GM20431 (cell line): ENCODE data around the gene PIAS2.
"Not testable (repeated sequence)": the region's sequence is repeated elsewhere in the genome, so short reads cannot be mapped to it uniquely, and the experiment has no call there.

Source experiments
- in situ Hi-C: fragments of 300-500 bp; cut with MseI, MboI; formaldehyde crosslinking; loops from one replicate; pipeline ENCODE4 v1.15.0; 2020; ENCODE audit warnings: low sequenced_read_pairs; ENCODE audit not compliant: unreplicated experiment

The PIAS2 gene

GRCh38 chr18:46843372-46843771, 73.9 kb downstream of the PIAS2 start:
- in situ Hi-C loops = no loop called here

- in situ Hi-C loops = no loop called here
Measured at GRCh38 chr18:46842583-46842982, 74.7 kb downstream of the PIAS2 start.

GRCh38 chr18:46833899-46834298, 83.4 kb downstream of the PIAS2 start:
- in situ Hi-C loops = no loop called here

GRCh38 chr18:46832849-46833248, 84.5 kb downstream of the PIAS2 start:
- in situ Hi-C loops = no loop called here

GRCh38 chr18:46832422-46832821, 84.9 kb downstream of the PIAS2 start:
- in situ Hi-C loops = not testable (repeated sequence)

- in situ Hi-C loops = no loop called here
Measured at GRCh38 chr18:46831434-46831833, 85.9 kb downstream of the PIAS2 start.

GRCh38 chr18:46830633-46831032, 86.7 kb downstream of the PIAS2 start:
- in situ Hi-C loops = no loop called here

- in situ Hi-C loops = no loop called here
Measured at GRCh38 chr18:46829947-46830346, 87.4 kb downstream of the PIAS2 start.

GRCh38 chr18:46829531-46829930, 87.8 kb downstream of the PIAS2 start:
- in situ Hi-C loops = no loop called here

- in situ Hi-C loops = no loop called here
Measured at GRCh38 chr18:46821856-46822711, 95.2 kb downstream of the PIAS2 start.

GRCh38 chr18:46820863-46821262, 96.4 kb downstream of the PIAS2 start:
- in situ Hi-C loops = no loop called here

GRCh38 chr18:46815661-46816060, 101.6 kb downstream of the PIAS2 start:
- in situ Hi-C loops = no loop called here

GRCh38 chr18:46814399-46814798, 102.9 kb downstream of the PIAS2 start:
- in situ Hi-C loops = no loop called here

- in situ Hi-C loops = no loop called here
Measured at GRCh38 chr18:46812311-46812710, 105.0 kb downstream of the PIAS2 start.

GRCh38 chr18:46810481-46811000, 106.8 kb downstream of the PIAS2 start:
- in situ Hi-C loops = no loop called here

GRCh38 chr18:46809145-46809544, 108.2 kb downstream of the PIAS2 start:
- in situ Hi-C loops = no loop called here

GRCh38 chr18:46795945-46796344, 121.4 kb downstream of the PIAS2 start:
- in situ Hi-C loops = not testable (repeated sequence)

GRCh38 chr18:46794607-46795006, 122.7 kb downstream of the PIAS2 start:
- in situ Hi-C loops = no loop called here

GRCh38 chr18:46793565-46793964, 123.7 kb downstream of the PIAS2 start:
- in situ Hi-C loops = no loop called here

- in situ Hi-C loops = no loop called here
Measured at GRCh38 chr18:46789088-46789487, 128.2 kb downstream of the PIAS2 start.

GRCh38 chr18:46787674-46788073, 129.6 kb downstream of the PIAS2 start:
- in situ Hi-C loops = no loop called here

- in situ Hi-C loops = no loop called here
Measured at GRCh38 chr18:46772357-46772756, 144.9 kb downstream of the PIAS2 start.
